Measurements from ENCODE around the gene ABTB2.
"Not testable (repeated sequence)": the region's sequence is repeated elsewhere in the genome, so short reads cannot be mapped to it uniquely, and the experiment has no call there.

Gene ABTB2

GRCh38 chr11:34357701-34358257 is at the start of gene ABTB2:
Gene ABTB2, minus strand, starts transcription at chr11:34358010.
- peak; percentile 95 for DNase-seq (ENCODE audit: low read depth, low spot score)

- DNase-seq (ENCODE audit: low read depth, low spot score) = no peak
Measured at GRCh38 chr11:34407121-34407813, 49.5 kb upstream of the ABTB2 start.

GRCh38 chr11:34406413-34406812 is 48.6 kb upstream of the ABTB2 start:
- DNase-seq (ENCODE audit: low read depth, low spot score) = no peak

GRCh38 chr11:34405079-34405858 is 47.5 kb upstream of the ABTB2 start:
- no peak for DNase-seq (ENCODE audit: low read depth, low spot score)

GRCh38 chr11:34404280-34404679 is 46.5 kb upstream of the ABTB2 start:
- no peak for DNase-seq (ENCODE audit: low read depth, low spot score)

GRCh38 chr11:34403431-34403830 is 45.6 kb upstream of the ABTB2 start:
- no peak for DNase-seq (ENCODE audit: low read depth, low spot score)

- no peak for DNase-seq (ENCODE audit: low read depth, low spot score)
Measured at GRCh38 chr11:34397811-34398210, 40.0 kb upstream of the ABTB2 start.

GRCh38 chr11:34397120-34397519 is 39.3 kb upstream of the ABTB2 start:
- no peak for DNase-seq (ENCODE audit: low read depth, low spot score)

GRCh38 chr11:34395916-34396550 is 38.2 kb upstream of the ABTB2 start:
- DNase-seq (ENCODE audit: low read depth, low spot score) = no peak

GRCh38 chr11:34394771-34395300 is 37.0 kb upstream of the ABTB2 start:
- DNase-seq (ENCODE audit: low read depth, low spot score) = no peak

- DNase-seq (ENCODE audit: low read depth, low spot score) = no peak
Measured at GRCh38 chr11:34387653-34388052, 29.8 kb upstream of the ABTB2 start.

- DNase-seq (ENCODE audit: low read depth, low spot score) = not testable (repeated sequence)
Measured at GRCh38 chr11:34386356-34386755, 28.5 kb upstream of the ABTB2 start.

GRCh38 chr11:34382532-34383276 is 24.9 kb upstream of the ABTB2 start:
- DNase-seq (ENCODE audit: low read depth, low spot score) = no peak

- no peak for DNase-seq (ENCODE audit: low read depth, low spot score)
Measured at GRCh38 chr11:34381775-34382174, 24.0 kb upstream of the ABTB2 start.

- DNase-seq (ENCODE audit: low read depth, low spot score) = no peak
Measured at GRCh38 chr11:34380696-34381095, 22.9 kb upstream of the ABTB2 start.

GRCh38 chr11:34379539-34379938 is 21.7 kb upstream of the ABTB2 start:
- no peak for DNase-seq (ENCODE audit: low read depth, low spot score)

- DNase-seq (ENCODE audit: low read depth, low spot score) = no peak
Measured at GRCh38 chr11:34379079-34379478, 21.3 kb upstream of the ABTB2 start.

- DNase-seq (ENCODE audit: low read depth, low spot score) = no peak
Measured at GRCh38 chr11:34373727-34374126, 15.9 kb upstream of the ABTB2 start.

GRCh38 chr11:34366522-34366921 is 8.7 kb upstream of the ABTB2 start:
- DNase-seq (ENCODE audit: low read depth, low spot score) = no peak

GRCh38 chr11:34364102-34364501 is 6.3 kb upstream of the ABTB2 start:
- no peak for DNase-seq (ENCODE audit: low read depth, low spot score)

GRCh38 chr11:34363363-34364084 is 5.7 kb upstream of the ABTB2 start:
- no peak for DNase-seq (ENCODE audit: low read depth, low spot score)

All from smooth muscle cell of the brain vasculature (primary cell).